HepG2 (cell line): ENCODE measurements around the gene LBX2. TPM values are rescaled to one million over a fixed set of nuclear protein-coding genes. Genes with fewer than 3 reads are reported as not detected.

Source experiments
- ATF7-NPFF ChIP-seq: sonication (generic); formaldehyde crosslinking; IDR thresholded peaks from 2 replicates; pipeline ENCODE4 v1.8.1; 2023; ENCODE audit warnings: mild to moderate bottlenecking, low read depth, missing genetic modification reagents, moderate library complexity
- BORCS8-MEF2B ChIP-seq: sonication (generic); formaldehyde crosslinking; IDR thresholded peaks from 2 replicates; pipeline ENCODE4 v1.8.0; 2022; ENCODE audit warnings: mild to moderate bottlenecking, missing genetic modification reagents
- BRCA1 ChIP-seq: sonication (generic); formaldehyde crosslinking; IDR thresholded peaks from 2 replicates; pipeline ENCODE4 v1.4.0; 2020; ENCODE audit warnings: missing genetic modification reagents
- CENPT ChIP-seq: sonication (generic); formaldehyde crosslinking; IDR thresholded peaks from 2 replicates; pipeline ENCODE4 v1.8.0; 2022; ENCODE audit warnings: low read depth, mild to moderate bottlenecking, moderate library complexity, missing genetic modification reagents
- KDM2A ChIP-seq: sonication (generic); formaldehyde crosslinking; IDR thresholded peaks from 2 replicates; pipeline ENCODE4 v1.4.0; 2020; ENCODE audit warnings: low read depth, missing genetic modification reagents, borderline replicate concordance
- MYC ChIP-seq: sonication (generic); formaldehyde crosslinking; IDR thresholded peaks from 2 replicates; pipeline ENCODE4 v1.9.0; 2021; ENCODE audit warnings: missing genetic modification reagents, borderline replicate concordance
- PAWR ChIP-seq: sonication (generic); formaldehyde crosslinking; IDR thresholded peaks from 2 replicates; pipeline ENCODE4 v1.4.0; 2020; ENCODE audit warnings: missing genetic modification reagents, mild to moderate bottlenecking, borderline replicate concordance
- RXRA ChIP-seq: sonication (generic); formaldehyde crosslinking; IDR thresholded peaks from 2 replicates; pipeline ENCODE4 v1.5.1; 2020; ENCODE audit warnings: missing genetic modification reagents
- SMAD3 ChIP-seq: sonication (generic); formaldehyde crosslinking; IDR thresholded peaks from 2 replicates; pipeline ENCODE4 v1.4.0; 2020; ENCODE audit warnings: missing genetic modification reagents
- SP4 ChIP-seq: sonication (generic); formaldehyde crosslinking; IDR thresholded peaks from 2 replicates; pipeline ENCODE4 v1.8.1; 2023; ENCODE audit warnings: mild to moderate bottlenecking, missing genetic modification reagents
- ZBTB21 ChIP-seq: sonication (generic); formaldehyde crosslinking; IDR thresholded peaks from 2 replicates; pipeline ENCODE4 v1.4.0; 2020; ENCODE audit warnings: missing genetic modification reagents
- ZEB1 ChIP-seq: IDR thresholded peaks from 2 replicates; pipeline ENCODE4 v1.6.1; 2012; ENCODE audit warnings: mild to moderate bottlenecking, low read depth, inconsistent platforms; ENCODE audit not compliant: insufficient replicate concordance
- ZNF205 ChIP-seq: IDR thresholded peaks from 2 replicates; pipeline ENCODE4 v1.6.1; 2018; ENCODE audit warnings: missing biosample characterization, missing genetic modification reagents
- ZNF264 ChIP-seq: sonication (generic); formaldehyde crosslinking; IDR thresholded peaks from 2 replicates; pipeline ENCODE4 v1.4.0; 2020; ENCODE audit warnings: missing genetic modification reagents
- ZNF296 ChIP-seq: sonication (generic); formaldehyde crosslinking; conservative IDR thresholded peaks from 2 replicates; pipeline ENCODE4 v1.5.0; 2020; ENCODE audit warnings: mild to moderate bottlenecking, missing genetic modification reagents
- ZNF367 ChIP-seq: sonication (generic); formaldehyde crosslinking; IDR thresholded peaks from 2 replicates; pipeline ENCODE4 v1.4.0; 2020; ENCODE audit warnings: missing genetic modification reagents, borderline replicate concordance
- ZNF496 ChIP-seq: sonication (generic); formaldehyde crosslinking; IDR thresholded peaks from 2 replicates; pipeline ENCODE4 v1.8.1; 2023; ENCODE audit warnings: mild to moderate bottlenecking, moderate library complexity, missing genetic modification reagents; ENCODE audit not compliant: insufficient replicate concordance
- ZNF546 ChIP-seq: sonication (generic); formaldehyde crosslinking; conservative IDR thresholded peaks from 2 replicates; pipeline ENCODE4 v1.8.1; 2023; ENCODE audit warnings: mild to moderate bottlenecking, missing genetic modification reagents
- ZNF615 ChIP-seq: sonication (generic); formaldehyde crosslinking; IDR thresholded peaks from 2 replicates; pipeline ENCODE4 v1.5.0; 2020; ENCODE audit warnings: mild to moderate bottlenecking, missing genetic modification reagents, borderline replicate concordance
- ZNF672 ChIP-seq: sonication (generic); formaldehyde crosslinking; IDR thresholded peaks from 2 replicates; pipeline ENCODE4 v1.8.1; 2022; ENCODE audit warnings: missing genetic modification reagents
- polyA plus RNA-seq, 8 experiments: library from polyadenylated mRNA; depleted of rRNA in 3 of 8; stranded (reverse) in 7 of 8; unstranded in 1 of 8; fragments of >200 nt; fragmentation: Illumina TruSeq in 4 of 8; extraction: Trizol in 4 of 8; gene quantifications; 2 replicates each; pipeline versions ENCODE4 v1.2.1 to v1.2.3, GENCODE V29; 2011 to 2016; ENCODE audit warnings: low read depth in 4 of 8, missing spikeins in 1 of 8, mixed read lengths in 1 of 8; ENCODE audit not compliant: insufficient read depth in 1 of 8
- total RNA-seq, 5 experiments: library from RNA; depleted of rRNA; stranded (reverse); fragments of >200 nt; fragmentation: Illumina TruSeq; extraction: Trizol; gene quantifications; 2 replicates each; pipeline ENCODE4 v1.2.3, GENCODE V29; 2016; ENCODE audit warnings: low read depth in 1 of 5
- TF ChIP-seq, protein P1 (sequence below): sonication (generic); formaldehyde crosslinking; IDR thresholded peaks from 2 replicates; pipeline ENCODE4 v1.4.0; 2020; ENCODE audit warnings: mild to moderate bottlenecking, missing genetic modification reagents
- TF ChIP-seq, protein P2 (sequence below): sonication (generic); formaldehyde crosslinking; IDR thresholded peaks from 2 replicates; pipeline ENCODE4 v1.8.0; 2022; ENCODE audit warnings: mild to moderate bottlenecking, missing genetic modification reagents, borderline replicate concordance
- TF ChIP-seq, protein P3 (sequence below): sonication (generic); formaldehyde crosslinking; IDR thresholded peaks from 2 replicates; pipeline ENCODE4 v1.5.0; 2020; ENCODE audit warnings: mild to moderate bottlenecking, missing genetic modification reagents
- TF ChIP-seq, protein P4 (sequence below): sonication (generic); formaldehyde crosslinking; IDR thresholded peaks from 2 replicates; pipeline ENCODE4 v1.5.0; 2020; ENCODE audit warnings: missing genetic modification reagents
- TF ChIP-seq, protein P5 (sequence below): sonication (generic); formaldehyde crosslinking; IDR thresholded peaks from 2 replicates; pipeline ENCODE4 v1.4.0; 2020; ENCODE audit warnings: mild to moderate bottlenecking, missing genetic modification reagents

Gene LBX2
- total and polyA plus RNA-seq, 2 of the 13 experiments (the other 11 are each of a cell fraction or from before 2014, with no cell fraction given): 6.4 to 8.1 TPM

DNA sequence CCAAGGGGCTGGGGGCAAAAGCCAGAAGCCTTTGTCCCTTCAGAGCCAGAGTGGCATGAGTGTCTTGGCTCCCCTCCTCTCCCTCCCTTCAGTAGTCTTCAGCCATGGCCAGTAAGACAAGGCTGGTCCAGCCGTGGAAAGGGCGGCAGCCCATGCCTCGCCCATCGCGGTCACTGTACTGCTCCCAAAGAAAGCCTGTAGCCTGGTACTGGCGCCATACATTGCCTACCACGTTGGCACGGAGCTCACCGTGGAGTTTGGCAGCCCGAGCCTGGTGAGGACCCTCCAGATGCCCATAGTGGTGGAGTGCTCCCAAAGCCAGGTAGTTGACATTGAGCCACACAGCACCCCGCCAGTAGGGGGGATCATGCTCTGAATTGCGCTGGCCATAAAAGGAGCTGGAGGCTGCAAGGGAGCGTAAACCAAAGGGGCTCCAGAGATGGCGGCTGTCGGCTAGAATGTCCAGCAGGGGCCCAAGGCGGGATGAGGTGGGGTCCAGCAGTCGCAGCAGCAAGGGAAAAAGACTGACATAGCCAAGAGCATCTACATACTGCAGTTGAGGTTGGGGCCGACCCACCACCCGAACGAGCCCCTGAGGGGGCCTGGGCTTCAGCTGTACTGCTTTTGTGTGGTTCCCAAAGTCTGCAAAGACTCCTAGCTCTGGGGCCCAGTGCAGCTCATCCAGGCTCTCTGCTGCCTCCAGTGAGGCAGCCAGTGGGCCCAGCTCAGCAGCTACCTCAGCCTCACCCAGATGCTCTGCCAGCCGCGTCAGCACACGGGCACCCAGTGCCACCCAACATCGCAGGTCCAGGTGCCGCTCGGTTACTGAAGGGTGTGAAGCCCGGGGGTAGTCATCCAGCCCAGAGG, 38.0 kb downstream of the LBX2 start (continued):
- TF ChIP-seq ZNF496 (CRISPR knock-in tag) (no peak), ZNF615 (no peak), KDM2A (peak; percentile 20; the same call in 1 of the 2 replicates), BRCA1 (no peak), PAWR (CRISPR knock-in tag) (no peak), CENPT (CRISPR knock-in tag) (no peak), ZNF296 (no peak), ZNF264 (no peak), SMAD3 (CRISPR knock-in tag) (no peak), SP4 (CRISPR knock-in tag) (peak; percentile 58; the same call in 1 of the 2 replicates), MYC (CRISPR knock-in tag) (no peak), ZNF205 (CRISPR knock-in tag) (no peak), ZEB1 (no peak), ZNF367 (CRISPR knock-in tag) (no peak), ATF7-NPFF (CRISPR knock-in tag) (no peak), RXRA (CRISPR knock-in tag) (no peak), ZBTB21 (no peak), ZNF546 (no peak), ZNF672 (CRISPR knock-in tag) (no peak), BORCS8-MEF2B (CRISPR knock-in tag) (no peak)
- TF ChIP-seq, protein P1, sequence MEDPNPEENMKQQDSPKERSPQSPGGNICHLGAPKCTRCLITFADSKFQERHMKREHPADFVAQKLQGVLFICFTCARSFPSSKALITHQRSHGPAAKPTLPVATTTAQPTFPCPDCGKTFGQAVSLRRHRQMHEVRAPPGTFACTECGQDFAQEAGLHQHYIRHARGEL (CRISPR knock-in tag): no peak
- TF ChIP-seq, protein P2, sequence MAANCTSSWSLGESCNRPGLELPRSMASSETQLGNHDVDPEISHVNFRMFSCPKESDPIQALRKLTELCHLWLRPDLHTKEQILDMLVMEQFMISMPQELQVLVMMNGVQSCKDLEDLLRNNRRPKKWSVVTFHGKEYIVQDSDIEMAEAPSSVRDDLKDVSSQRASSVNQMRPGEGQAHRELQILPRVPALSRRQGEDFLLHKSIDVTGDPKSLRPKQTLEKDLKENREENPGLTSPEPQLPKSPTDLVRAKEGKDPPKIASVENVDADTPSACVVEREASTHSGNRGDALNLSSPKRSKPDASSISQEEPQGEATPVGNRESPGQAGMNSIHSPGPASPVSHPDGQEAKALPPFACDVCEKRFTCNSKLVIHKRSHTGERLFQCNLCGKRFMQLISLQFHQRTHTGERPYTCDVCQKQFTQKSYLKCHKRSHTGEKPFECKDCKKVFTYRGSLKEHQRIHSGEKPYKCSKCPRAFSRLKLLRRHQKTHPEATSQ: no peak
- TF ChIP-seq, protein P3, sequence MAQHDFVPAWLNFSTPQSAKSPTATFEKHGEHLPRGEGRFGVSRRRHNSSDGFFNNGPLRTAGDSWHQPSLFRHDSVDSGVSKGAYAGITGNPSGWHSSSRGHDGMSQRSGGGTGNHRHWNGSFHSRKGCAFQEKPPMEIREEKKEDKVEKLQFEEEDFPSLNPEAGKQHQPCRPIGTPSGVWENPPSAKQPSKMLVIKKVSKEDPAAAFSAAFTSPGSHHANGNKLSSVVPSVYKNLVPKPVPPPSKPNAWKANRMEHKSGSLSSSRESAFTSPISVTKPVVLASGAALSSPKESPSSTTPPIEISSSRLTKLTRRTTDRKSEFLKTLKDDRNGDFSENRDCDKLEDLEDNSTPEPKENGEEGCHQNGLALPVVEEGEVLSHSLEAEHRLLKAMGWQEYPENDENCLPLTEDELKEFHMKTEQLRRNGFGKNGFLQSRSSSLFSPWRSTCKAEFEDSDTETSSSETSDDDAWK: no peak
- TF ChIP-seq, protein P4, sequence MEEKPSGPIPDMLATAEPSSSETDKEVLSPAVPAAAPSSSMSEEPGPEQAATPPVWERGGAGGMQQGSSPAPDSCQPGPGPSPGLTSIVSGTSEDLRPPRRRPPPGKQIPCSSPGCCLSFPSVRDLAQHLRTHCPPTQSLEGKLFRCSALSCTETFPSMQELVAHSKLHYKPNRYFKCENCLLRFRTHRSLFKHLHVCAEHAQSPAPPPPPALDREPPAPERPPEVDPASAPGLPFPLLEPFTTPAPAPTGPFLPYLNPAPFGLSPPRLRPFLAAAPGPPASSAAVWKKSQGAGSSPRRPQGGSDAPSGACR (CRISPR knock-in tag): no peak
- TF ChIP-seq, protein P5, sequence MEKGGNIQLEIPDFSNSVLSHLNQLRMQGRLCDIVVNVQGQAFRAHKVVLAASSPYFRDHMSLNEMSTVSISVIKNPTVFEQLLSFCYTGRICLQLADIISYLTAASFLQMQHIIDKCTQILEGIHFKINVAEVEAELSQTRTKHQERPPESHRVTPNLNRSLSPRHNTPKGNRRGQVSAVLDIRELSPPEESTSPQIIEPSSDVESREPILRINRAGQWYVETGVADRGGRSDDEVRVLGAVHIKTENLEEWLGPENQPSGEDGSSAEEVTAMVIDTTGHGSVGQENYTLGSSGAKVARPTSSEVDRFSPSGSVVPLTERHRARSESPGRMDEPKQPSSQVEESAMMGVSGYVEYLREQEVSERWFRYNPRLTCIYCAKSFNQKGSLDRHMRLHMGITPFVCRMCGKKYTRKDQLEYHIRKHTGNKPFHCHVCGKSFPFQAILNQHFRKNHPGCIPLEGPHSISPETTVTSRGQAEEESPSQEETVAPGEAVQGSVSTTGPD (CRISPR knock-in tag): no peak
